ENCODE measurements around the gene TMEM40.
"Not testable (repeated sequence)": the region's sequence is repeated elsewhere in the genome, so short reads cannot be mapped to it uniquely, and the experiment has no call there.

Gene TMEM40

DNA sequence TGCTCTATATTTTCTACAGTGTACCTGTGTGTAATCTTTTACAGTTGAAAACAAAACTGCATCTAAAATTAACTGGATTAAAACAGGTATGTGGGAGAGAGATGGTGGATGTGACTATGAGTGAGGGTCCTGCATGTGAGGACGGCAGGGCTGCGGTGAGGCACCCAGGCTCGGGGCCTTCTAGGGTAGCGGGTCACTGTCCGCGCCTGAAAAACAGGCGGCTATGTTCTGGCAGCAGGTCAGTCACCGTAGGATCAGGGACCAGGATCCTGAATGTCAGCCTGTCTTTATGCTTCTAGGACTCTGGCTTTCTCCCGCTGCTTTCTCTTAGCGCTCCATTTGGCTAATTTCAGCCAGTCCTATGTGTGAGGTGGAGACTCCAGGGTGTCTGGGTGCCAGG lies 12.6 kb downstream of the TMEM40 start:
- no peak for ATAC-seq
- Mint-ChIP-seq H3K9me3 (no peaks in the 10 kb centered on the region), H3K27me3 (peaks cover 14% of the 10 kb centered on the region), H3K4me1 (peaks cover 10% of the 10 kb centered on the region), H3K27ac (no peak overlapping the region), H3K4me3 (no peak overlapping the region)
- DNase-seq, result no peak

DNA sequence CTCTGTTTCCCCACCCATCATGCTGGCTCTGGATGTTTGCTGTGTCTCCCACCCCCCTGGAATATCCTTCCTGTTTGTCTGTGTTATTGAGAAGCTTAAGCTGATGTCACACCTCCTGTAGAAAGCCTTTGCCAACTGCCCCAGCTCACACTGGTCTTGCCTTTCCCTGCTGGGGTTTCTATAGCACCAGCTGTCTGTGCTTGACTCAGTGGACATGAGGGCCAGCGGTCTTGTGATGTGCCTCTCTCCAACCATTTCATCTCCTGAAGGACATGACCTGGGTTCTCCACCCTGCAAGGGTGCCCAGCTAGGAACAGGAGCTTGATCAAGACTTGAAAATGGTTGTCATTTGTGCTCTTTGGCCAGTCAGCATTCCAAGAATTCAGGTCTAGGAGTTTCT lies 14.7 kb downstream of the TMEM40 start:
- DNase-seq (no peak), ATAC-seq (no peak)
- no peaks in the 10 kb centered on the region for H3K4me1 Mint-ChIP-seq
- H3K27me3 Mint-ChIP-seq, result peaks cover 14% of the 10 kb centered on the region
- H3K9me3 Mint-ChIP-seq, result no peaks in the 10 kb centered on the region
- no peak overlapping the region for H3K4me3 Mint-ChIP-seq
- no peak overlapping the region for H3K27ac Mint-ChIP-seq

DNA sequence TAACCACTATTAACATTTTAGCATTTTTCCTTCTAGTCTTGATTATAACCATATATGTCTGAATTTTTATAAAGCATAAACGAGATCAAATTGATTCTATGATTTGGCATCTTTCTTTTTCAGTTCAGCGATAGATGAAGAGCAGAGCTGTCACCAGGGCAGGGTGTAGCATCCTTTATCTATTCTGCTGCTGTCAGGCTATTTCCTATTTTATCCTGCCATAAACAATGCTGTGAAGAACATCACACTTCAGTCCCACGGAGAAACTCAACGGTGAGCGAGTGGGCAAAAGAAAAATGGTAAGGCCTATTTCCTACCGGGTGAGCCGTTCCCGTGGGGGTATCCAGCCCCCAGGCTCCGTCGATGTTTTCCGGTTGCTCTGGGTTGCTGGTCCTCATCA lies 15.5 kb downstream of the TMEM40 start:
- peaks cover 14% of the 10 kb centered on the region for H3K27me3 Mint-ChIP-seq
- H3K9me3 Mint-ChIP-seq, result no peaks in the 10 kb centered on the region
- H3K4me1 Mint-ChIP-seq, result no peaks in the 10 kb centered on the region
- no peak overlapping the region for H3K27ac Mint-ChIP-seq
- H3K4me3 Mint-ChIP-seq, result no peak overlapping the region
- ATAC-seq (no peak), DNase-seq (no peak)

DNA sequence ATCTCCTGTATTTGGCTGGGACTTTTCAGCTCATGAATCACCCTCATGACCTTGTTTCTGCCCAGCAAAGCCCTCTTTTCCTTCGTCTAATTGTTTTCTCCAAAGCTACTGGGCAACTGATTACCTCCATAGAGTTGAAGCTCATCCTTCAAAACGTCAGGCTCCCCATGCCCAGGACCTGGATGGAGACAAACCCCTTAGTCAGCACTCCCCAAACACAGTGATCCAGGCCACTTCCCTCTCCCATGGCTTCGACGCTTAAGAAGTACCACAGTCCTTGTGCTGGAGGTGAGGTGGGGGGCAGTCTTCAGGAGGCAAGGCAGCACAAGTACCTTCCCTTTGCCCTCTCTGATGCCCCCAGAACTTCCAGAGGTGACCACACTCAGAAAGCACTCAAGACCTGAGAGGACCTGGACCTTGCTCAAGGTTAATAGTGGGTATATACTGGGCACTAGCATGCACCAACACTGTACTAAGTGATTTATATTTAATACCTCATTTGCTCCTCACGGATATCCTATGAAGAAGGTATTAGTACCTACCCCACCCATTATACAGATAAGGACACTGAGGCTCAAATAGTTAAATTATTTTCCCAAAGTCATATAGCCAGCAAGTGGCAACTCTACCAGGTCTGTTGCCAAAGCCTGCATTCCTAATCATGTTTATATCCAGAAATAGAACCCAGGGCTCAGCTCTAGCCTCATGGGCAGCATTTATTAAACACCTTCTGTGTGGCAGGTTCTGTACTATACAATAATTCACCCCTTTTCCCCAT lies 16.5 kb downstream of the TMEM40 start:
- Mint-ChIP-seq H3K27ac (no peak overlapping the region), H3K27me3 (peaks cover 14% of the 10 kb centered on the region), H3K4me1 (no peaks in the 10 kb centered on the region), H3K9me3 (no peaks in the 10 kb centered on the region), H3K4me3 (no peak overlapping the region)
- no peak for DNase-seq
- ATAC-seq, result no peak

DNA sequence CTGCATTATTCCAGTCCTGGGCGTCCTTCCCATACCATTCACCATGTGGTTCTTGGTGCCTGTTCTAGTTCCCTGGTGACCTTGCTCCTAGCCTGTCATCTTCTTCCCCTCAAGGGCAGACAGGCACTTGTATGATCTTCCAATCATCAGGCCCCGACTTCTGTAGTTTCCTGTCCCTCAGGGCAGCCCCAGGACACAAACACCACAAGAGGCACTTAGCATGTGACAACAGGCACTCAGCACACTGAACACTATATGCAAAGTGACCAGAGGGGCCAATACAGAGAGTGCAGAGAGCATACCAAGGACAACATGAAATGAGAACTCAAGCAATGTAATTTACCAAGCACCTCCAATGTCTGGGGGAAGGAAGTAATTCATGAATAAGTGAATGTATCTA lies 17.9 kb downstream of the TMEM40 start:
- Mint-ChIP-seq H3K4me3 (no peak overlapping the region), H3K4me1 (no peaks in the 10 kb centered on the region), H3K9me3 (no peaks in the 10 kb centered on the region), H3K27me3 (peaks cover 14% of the 10 kb centered on the region), H3K27ac (no peak overlapping the region)
- no peak for ATAC-seq
- DNase-seq, result no peak

DNA sequence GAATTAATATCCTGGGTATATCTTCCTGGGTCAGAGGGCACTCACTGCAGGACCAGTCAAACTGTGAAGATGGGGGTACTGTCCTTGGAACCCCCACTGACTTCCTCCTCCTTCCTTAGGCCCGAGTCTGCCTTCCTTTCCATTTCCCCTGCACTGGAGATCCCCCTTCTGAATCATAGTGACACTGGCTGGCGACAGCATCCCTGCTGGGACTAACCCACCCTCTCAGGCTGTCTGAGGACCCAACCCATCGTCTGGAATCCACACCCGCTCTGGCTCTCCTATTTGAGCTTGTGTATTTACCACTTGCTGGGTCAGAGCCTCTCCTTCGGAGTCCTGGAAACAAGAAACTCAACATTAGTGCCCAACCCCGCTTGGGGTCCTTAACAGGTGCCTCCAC lies 21.2 kb downstream of the TMEM40 start:
- no peak overlapping the region for H3K4me3 Mint-ChIP-seq
- peaks cover 22% of the 10 kb centered on the region for H3K27me3 Mint-ChIP-seq
- H3K27ac Mint-ChIP-seq, result no peak overlapping the region
- no peaks in the 10 kb centered on the region for H3K4me1 Mint-ChIP-seq
- no peak for ATAC-seq
- no peaks in the 10 kb centered on the region for H3K9me3 Mint-ChIP-seq
- no peak for DNase-seq

DNA sequence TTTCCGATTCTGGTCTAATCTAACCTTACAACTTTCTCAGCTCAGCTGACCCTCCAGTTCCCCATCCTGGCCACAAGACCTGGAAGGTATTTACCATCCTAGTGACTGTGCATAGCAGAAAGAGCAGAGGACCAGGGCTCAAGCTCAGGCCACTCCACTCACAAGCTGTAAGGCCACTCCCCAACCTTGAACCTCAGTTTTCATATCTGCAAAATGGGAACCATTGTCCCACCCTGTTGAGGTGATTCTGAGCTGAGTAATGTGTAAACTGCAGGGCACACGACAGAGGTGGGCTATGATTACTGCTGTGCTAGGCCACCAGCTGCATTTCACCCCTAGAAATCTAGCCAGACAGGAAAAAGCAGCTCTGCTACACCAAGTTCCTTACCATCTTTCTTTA lies 21.7 kb downstream of the TMEM40 start:
- Mint-ChIP-seq H3K4me3 (no peak overlapping the region), H3K27me3 (peaks cover 22% of the 10 kb centered on the region), H3K9me3 (no peaks in the 10 kb centered on the region), H3K4me1 (no peaks in the 10 kb centered on the region), H3K27ac (no peak overlapping the region)
- DNase-seq (no peak), ATAC-seq (no peak)

DNA sequence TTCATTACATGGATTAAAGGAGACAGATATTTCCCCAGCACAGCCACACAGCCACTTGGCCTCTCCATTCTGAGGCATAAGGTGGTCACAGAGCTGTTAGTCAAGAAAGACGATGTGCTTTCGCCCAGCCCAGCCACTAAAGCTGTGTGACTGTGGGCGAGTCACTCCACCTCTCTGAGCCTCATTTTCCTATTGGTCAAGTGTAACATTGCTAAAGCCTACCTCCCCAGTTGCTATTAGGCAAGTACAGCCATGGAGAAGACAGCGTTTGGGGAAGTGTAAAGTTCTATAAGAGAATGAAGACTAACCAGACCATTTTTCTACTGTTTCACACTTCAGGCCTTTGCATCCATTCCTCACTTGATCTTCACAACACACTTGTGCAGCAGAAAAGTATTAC lies 24.1 kb downstream of the TMEM40 start:
- Mint-ChIP-seq H3K27ac (peak overlapping the region in 1 of 2 donors; percentile 30), H3K9me3 (no peaks in the 10 kb centered on the region), H3K27me3 (peaks cover 21% of the 10 kb centered on the region), H3K4me3 (no peak overlapping the region), H3K4me1 (no peaks in the 10 kb centered on the region)
- no peak for DNase-seq
- no peak for ATAC-seq

DNA sequence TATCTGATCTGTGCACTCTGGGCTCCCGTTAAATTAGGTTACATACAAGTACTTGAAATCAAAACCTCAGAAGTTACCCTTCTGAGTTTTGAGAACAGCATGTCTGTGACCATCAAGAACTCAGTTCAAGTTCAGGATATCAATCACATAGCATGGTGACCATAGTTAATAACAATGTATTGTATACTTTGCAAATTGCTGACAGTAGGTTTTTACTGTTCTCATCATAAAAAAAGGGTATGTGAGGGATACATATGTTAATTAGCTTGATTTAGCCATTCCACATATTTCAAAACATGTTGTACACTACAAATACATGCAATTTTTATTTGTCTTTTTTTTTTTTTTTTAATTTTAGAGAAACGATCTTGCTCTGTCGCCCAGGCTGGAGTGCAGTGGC lies 25.5 kb downstream of the TMEM40 start:
- H3K4me3 Mint-ChIP-seq, result no peak overlapping the region
- H3K4me1 Mint-ChIP-seq, result no peaks in the 10 kb centered on the region
- ATAC-seq (no peak), DNase-seq (no peak)
- peaks cover 30% of the 10 kb centered on the region for H3K27me3 Mint-ChIP-seq
- H3K9me3 Mint-ChIP-seq, result no peaks in the 10 kb centered on the region
- H3K27ac Mint-ChIP-seq, result no peak overlapping the region

DNA sequence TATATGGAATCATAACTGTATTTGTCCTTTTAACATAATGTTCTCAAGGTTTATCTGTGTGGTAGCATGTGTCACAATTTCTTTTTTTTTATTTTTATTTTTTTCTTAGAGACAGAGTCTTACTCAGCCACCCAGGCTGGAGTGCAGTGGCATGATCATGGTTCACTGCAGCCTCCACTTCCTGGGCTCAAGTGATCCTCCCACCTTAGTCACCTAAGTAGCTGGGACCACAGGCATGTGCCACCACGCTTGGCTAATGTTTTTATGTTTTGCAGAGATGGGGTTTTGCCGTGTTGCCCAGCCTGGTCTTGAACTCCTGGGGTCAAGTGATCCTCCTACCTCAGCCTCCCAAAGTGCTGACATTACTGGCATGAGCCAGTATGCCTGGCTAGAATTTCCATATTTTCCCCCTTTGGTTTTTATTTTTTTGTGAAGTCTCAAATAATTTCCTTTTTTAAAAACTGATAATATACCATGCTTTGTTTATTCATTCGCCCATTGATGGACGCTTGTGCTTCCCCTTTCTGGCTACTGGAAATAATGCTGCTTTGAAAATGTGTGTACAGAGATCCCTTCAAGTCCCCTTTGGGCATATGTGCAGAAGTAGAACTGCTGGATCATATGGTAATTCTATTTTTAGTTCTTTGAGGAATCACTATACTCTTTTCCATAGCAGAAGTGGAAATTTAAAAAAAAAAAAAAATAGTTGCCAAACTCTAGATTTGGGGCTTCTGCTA lies 28.4 kb downstream of the TMEM40 start:
- no peak overlapping the region for H3K4me3 Mint-ChIP-seq
- DNase-seq (no peak), ATAC-seq (no peak)
- no peaks in the 10 kb centered on the region for H3K9me3 Mint-ChIP-seq
- peaks cover 32% of the 10 kb centered on the region for H3K27me3 Mint-ChIP-seq
- H3K4me1 Mint-ChIP-seq, result no peaks in the 10 kb centered on the region
- H3K27ac Mint-ChIP-seq, result no peak overlapping the region

DNA sequence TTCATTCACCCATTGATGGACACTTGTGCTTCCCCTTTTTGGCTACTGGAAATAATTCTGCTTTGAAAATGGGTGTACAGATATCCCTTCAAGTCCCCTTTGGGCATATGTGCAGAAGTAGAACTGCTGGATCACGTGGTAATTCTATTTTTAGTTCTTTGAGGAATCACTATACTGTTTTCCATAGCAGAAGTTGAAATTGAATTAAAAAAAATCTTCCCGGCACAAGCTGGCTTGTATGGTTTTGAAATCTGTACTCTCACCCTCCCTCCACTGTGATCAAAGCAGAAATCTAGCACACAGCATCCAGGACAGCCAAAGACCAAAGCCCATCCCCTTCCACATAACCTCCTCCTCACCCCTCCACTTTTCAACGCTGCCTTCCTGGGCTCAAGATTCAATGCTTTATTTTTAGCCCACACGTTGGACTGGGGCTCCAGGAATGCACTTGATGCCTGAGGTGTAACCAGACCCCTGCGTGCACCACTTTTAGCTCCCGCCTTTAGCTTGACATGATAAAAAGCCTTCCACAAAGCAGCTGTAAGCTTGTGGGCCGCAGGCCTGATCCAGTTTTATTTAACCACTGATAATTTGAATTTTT lies 29.9 kb downstream of the TMEM40 start:
- peaks cover 22% of the 10 kb centered on the region for H3K27me3 Mint-ChIP-seq

DNA sequence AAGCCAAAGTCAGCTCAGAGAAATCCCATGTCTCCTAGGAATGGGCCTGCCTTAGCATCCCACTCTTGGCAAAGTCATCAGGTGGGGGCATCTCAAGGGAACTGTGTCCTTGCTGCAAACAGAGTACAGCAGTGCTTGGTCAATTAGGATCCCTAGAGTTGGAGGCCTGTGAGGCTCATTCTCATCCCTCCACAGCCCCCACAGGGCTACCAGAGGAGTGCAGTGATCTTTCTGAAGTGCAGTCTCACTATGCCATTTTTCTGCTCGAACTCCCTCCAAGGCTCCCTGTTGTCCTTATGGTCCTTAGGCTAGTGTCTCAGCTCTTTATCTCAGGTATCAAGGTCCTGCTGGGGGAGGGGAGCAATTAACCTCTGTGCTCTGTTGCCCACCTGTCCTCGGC lies 31.1 kb downstream of the TMEM40 start:
- no peak overlapping the region for H3K4me3 Mint-ChIP-seq
- no peak for ATAC-seq
- peaks cover 19% of the 10 kb centered on the region for H3K27me3 Mint-ChIP-seq
- H3K27ac Mint-ChIP-seq, result no peak overlapping the region
- no peak for DNase-seq
- H3K9me3 Mint-ChIP-seq, result no peaks in the 10 kb centered on the region
- no peaks in the 10 kb centered on the region for H3K4me1 Mint-ChIP-seq

More for the DNA sequence above, 29.9 kb downstream of the TMEM40 start:
- Mint-ChIP-seq H3K4me1 (no peaks in the 10 kb centered on the region), H3K27ac (no peak overlapping the region), H3K9me3 (no peaks in the 10 kb centered on the region), H3K4me3 (no peak overlapping the region)
- no peak for DNase-seq
- no peak for ATAC-seq

DNA sequence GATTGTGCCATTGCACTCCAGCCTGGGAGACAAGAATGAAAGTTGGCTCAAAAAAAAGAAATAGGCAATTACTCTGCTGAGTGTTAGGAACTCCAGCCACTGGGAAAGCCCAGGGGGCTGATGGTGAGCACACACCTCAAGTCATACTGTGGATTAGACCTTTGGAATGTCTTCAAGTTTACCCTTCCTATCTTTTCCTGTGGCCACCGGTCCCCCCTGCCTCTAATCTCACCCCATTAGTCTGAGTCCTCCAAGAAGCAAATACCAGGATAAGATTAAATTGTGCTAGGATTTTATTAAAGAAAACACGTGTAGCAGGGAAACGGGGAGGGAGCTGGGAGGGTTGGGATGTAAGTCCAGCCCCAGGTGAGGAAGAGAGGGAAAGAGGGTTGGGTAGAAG lies 31.6 kb downstream of the TMEM40 start:
- Mint-ChIP-seq H3K27ac (no peak overlapping the region), H3K4me3 (no peak overlapping the region), H3K4me1 (no peaks in the 10 kb centered on the region), H3K27me3 (peaks cover 14% of the 10 kb centered on the region), H3K9me3 (no peaks in the 10 kb centered on the region)
- no peak for ATAC-seq
- no peak for DNase-seq

DNA sequence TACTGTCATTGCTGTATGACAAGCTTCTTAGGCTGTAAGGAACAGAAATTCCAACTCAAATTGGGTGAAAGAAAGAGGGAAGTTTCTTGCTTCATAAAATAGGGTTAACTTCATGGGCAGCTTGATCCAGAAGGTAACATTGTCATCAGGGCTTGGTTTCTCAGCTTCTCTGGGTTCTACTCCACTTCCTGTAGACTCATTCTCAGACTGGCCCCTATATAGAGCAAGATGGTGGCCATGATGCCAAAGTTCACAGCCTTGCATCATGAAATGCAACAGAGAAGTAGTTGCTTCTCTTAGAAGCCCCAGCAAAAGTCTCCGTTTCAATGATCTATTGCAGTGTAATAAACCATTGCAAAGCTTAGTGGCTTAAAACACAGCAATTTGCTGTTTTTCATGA lies 33.6 kb downstream of the TMEM40 start:
- ATAC-seq (peak; percentile 55), DNase-seq (no peak)
- Mint-ChIP-seq H3K27me3 (peaks cover 11% of the 10 kb centered on the region), H3K4me3 (no peak overlapping the region), H3K9me3 (no peaks in the 10 kb centered on the region), H3K4me1 (no peaks in the 10 kb centered on the region), H3K27ac (no peak overlapping the region)

DNA sequence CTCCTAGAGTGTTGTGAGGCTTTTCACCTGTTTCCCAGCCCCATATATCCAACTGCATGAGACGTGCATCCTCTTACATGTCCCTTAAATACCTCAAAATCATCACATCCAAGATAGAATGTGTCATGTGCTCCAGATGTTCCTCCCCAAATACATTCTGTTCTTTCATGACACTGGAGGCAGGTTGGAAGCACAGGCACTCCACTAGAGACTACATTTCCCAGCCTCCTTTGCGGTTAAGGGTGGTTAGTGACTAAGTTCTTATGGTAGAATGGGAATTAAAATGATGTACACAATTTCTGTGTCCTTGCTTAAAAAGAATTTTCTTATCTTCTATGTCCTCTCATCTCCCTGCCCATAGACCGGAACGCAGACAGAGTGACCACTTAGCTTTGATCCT lies 34.3 kb downstream of the TMEM40 start:
- H3K4me1 Mint-ChIP-seq, result peaks cover 5% of the 10 kb centered on the region
- H3K4me3 Mint-ChIP-seq, result no peak overlapping the region
- no peak overlapping the region for H3K27ac Mint-ChIP-seq
- peaks cover 12% of the 10 kb centered on the region for H3K27me3 Mint-ChIP-seq
- no peak for ATAC-seq
- H3K9me3 Mint-ChIP-seq, result no peaks in the 10 kb centered on the region
- DNase-seq, result no peak

DNA sequence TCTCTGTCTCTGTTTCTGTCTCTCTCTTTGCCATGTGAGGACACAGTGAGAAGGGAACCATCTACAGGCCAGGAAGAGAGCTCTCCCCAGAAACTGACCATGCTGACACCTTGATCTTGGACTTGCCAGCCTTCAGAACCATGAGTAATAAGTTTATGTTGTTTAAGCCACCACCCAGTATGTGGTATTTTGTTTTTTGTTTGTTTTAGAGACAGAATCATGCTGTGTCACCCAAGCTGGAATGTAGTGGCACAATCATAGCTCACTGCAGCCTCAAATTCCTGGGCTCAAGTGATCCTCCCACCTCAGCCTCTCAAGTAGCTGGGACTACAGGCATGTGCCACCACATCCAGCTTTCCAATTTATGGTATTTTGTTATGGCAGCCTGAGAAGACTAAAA lies 35.7 kb downstream of the TMEM40 start:
- ATAC-seq, H3K4me3 Mint-ChIP-seq: not testable (repeated sequence)

More for the DNA sequence above, 35.7 kb downstream of the TMEM40 start:
- peaks cover 11% of the 10 kb centered on the region for H3K4me1 Mint-ChIP-seq
- H3K27ac Mint-ChIP-seq, H3K27me3 Mint-ChIP-seq, DNase-seq, H3K9me3 Mint-ChIP-seq: not testable (repeated sequence)
